ENCODE results near the gene UGGT2.
"Not testable (repeated sequence)": the region's sequence is repeated elsewhere in the genome, so short reads cannot be mapped to it uniquely, and the experiment has no call there.

The UGGT2 gene

DNA sequence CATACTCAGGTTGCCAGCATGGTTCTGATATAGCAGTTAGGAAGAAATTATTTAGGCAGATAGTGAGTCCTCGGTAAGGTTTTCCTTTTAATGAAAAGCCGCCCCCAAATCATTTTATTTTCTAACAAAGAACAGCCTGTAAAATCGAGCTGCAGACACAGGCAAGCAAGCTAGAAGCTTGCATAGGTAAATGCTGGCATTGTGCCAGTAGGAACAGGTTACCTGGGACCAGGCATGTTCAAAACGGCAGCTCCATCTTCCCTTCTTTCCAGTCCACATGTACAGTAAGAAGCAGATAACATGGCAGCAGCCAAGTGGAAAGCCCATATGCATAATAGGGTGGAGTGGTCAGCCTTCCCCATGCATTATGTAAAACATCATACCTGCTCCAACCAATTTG lies 71.1 kb downstream of the UGGT2 start:
- DNase-seq (ENCODE audit: low read depth in 2 of 2), result no peak

DNA sequence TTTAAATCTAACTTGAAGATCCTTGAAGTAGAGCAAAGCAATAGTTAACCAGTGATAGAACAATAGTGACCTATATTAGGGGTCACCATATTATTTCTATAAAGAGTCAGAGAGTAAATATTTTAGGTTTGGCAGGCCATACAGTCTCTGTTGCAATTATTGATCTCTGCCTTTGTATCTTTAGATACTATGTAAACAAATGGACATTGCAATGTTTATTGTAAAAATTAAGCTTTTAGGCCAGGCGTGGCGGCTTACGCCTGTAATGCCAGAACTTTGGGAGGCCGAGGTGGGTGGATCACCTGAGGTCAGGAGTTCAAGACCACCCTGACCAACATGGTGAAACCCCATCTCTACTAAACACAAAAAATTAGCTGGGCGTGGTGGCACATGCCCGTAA lies 80.5 kb downstream of the UGGT2 start:
- DNase-seq (ENCODE audit: low read depth in 2 of 2), result not testable (repeated sequence)

DNA sequence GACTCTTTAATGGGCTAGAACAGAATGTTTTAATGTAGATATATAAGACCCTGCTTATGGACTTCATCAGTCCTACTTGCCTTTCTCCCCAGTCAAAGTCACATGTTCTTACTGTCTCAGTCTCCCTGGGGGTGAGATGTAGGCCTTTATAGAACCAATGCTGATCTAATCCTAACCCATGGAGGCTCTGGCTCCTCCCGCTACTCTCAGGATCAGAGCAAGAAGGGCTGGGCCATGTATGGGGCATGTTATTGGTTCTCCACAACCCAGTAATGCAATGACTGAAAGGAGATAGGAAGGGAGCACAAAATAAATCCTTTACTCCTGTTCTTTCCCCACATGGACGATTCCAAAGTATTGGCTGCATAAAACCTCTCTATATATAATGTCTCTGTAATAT lies 82.3 kb downstream of the UGGT2 start:
- DNase-seq (ENCODE audit: low read depth in 2 of 2), result no peak

DNA sequence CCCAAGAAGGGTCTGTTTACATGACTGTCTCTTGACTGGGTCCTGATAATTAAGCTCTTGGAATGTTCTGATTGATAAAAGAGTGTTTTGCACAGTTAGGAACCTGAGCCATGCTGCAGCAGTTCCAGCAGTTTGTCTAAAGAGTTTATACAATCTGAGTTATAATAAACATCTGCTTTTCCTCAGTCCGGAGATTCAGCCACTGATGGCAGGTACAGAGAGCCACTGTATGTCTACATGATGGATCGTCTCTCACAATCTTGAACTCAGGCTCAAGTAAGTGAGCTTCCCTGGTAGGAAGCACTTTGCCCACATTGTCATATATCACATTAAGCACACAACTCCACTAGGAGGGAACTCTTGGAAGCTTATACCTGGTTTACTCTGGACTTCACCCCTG lies 84.3 kb downstream of the UGGT2 start:
- no peak for DNase-seq (ENCODE audit: low read depth in 2 of 2)

DNA sequence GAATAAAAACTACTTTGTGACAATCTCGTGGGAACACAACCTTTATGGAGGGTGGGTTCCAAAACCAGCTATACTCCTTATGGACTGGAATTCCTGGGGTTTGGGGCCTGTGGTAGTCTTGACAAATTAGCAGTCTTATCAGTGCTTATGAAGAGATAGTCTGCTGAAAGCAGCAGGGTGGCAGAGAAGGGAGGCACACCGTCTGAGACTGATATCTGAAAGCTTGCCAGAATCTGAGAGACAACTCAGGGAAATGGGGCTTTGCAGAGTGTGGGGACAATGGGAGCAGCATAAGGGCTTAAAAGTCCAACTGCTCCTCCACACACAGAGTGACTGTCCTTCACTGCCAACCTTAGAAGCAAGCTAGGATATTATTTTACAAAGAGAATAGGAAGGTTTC lies 95.9 kb downstream of the UGGT2 start:
- no peak for DNase-seq (ENCODE audit: low read depth in 2 of 2)

DNA sequence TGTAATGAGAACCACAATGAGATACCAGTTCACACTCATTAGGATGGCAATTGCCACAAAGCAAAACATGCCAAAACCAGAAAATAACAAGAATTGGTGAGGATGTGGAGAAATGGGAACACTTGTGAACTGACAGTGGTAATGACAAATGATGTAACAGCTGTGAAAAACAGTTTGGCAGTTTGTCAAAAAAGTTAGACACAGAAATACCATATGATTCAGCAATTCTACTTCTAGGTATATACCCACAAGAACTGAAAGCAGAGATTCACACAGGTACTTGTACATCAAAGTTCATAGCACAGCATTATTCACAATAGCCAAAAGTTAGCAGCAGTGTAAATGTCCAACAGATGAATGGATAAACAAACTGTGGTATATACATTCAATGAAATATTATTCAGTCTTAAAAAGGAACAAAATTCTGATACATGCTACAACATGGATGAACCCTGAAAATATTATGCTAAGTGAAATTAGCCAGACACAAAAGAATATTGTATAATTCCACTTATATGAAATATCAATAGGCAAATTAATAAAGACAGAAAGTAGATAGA lies 96.5 kb downstream of the UGGT2 start:
- no peak for DNase-seq (ENCODE audit: low read depth in 2 of 2)

DNA sequence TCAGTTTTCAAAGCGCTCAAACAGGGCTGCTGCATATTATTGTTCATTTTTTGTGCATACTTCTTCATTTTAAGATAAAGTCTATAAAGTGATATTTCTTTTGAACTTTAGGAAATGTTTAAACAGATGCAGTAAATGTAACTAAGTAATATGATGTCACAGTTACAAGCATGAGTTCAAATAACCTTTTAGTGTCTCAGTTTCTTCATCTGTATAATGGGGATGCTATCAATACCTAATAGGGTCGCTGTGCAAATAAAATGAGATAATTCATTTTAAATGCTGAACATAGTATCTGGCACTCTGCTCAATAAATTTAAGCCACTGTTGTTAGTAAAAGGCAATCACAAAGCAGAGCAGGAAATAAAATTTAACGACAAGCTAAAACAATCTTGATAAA lies 97.5 kb downstream of the UGGT2 start:
- no peak for DNase-seq (ENCODE audit: low read depth in 2 of 2)

DNA sequence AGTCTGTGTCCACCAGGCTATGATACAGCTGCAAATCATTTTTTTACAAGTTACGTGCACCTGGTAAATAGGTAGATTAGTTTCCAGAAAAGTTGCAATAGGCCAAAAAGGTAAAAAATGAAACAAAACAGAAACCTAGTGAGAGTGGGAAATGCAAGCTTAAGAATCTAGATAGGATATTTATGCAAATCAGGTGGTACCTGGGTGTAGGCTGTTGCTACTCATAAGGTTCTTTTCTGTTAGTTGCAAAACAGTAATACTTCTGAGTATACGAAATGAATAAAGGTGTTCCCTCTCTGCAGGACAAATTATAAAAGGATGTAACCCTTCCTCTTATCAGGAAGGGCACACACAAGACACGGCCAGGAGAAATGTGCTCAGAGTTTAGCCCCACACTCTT lies 97.9 kb downstream of the UGGT2 start:
- DNase-seq (ENCODE audit: low read depth in 2 of 2), result no peak

DNA sequence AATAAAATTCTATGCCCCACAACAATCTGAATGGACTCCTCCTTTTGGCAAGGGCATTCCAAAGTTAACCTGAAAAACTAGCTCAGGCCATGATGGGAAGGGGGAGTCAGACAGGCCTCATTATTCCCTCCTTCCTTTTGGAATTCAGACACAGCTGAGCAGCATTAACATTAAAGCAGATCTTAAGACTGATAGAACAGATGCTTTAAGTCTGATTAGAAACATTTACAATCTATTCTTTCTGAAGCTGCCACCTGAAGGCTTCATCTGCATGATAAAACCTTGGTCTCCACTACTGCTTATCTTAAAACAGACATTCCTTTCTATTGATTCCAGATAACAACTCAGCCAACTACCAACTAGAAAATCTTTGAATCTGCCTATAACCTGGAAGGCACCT lies 98.9 kb downstream of the UGGT2 start:
- no peak for DNase-seq (ENCODE audit: low read depth in 2 of 2)

DNA sequence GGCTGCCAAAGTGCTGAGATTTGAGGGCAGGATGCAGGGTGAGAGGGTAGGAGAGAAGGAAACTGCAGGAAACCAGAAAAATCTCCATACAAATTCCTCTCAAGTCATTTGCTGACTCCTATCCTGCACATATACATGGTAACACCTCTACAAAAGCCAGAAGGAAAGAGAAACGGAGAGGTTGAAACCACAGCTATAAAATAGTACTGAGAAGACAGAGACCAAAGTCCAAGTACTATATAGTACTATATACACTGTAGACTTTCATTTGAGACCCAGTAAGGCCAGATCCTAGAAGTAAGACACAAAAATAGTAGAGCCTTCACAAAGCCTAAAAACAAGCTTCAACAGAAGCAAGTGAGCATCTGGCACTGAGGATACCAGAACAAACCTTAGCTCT lies 103.1 kb downstream of the UGGT2 start:
- DNase-seq (ENCODE audit: low read depth in 2 of 2), result no peak

DNA sequence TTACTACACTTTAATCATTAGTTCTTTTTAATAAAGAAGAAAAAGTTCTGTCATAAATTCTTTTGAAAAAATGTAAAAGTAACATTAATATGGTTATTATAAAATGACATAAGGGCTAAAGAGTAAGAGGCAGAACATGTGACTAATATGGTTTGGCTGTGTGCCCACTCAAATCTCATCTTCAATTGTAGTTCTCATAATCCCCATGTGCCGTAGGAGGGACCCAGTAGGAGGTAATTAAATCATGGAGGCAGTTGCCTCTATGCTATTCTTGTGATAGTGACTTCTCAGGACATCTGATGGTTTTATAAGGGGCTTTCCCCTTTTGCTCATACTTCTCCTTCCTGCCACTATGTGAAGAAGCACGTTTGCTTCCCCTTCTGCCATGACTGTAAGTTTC lies 104.5 kb downstream of the UGGT2 start:
- peak; percentile 9 to 10 for DNase-seq (ENCODE audit: low read depth in 2 of 2)

DNA sequence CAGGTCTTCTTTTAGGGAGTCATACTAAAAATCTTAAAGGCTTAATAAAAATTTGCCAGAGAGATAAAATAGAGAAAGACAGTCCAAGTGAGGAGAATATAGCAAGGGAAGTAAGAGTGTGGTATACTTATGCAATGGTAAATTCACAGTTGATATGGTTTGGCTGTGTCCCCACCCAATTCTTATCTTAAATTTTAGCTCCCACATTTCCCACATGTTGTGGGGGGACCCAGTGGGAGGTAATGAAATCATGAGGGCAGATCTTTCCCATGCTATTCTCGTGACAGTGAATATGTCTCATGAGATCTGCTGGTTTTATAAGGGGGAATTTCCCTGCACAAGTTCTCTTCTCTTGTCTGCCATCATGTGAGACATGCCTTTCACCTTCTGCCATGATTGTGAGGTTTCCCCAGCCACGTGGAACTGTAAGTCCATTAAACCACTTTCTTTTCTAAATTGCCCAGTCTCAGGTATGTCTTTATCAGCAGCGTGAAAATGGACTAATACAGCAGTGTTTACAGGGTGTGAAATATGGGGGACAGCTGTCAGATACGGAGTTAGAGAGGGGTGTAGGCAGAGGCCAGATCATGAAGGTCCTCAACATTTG lies 115.4 kb downstream of the UGGT2 start:
- DNase-seq (ENCODE audit: low read depth in 2 of 2), result no peak

DNA sequence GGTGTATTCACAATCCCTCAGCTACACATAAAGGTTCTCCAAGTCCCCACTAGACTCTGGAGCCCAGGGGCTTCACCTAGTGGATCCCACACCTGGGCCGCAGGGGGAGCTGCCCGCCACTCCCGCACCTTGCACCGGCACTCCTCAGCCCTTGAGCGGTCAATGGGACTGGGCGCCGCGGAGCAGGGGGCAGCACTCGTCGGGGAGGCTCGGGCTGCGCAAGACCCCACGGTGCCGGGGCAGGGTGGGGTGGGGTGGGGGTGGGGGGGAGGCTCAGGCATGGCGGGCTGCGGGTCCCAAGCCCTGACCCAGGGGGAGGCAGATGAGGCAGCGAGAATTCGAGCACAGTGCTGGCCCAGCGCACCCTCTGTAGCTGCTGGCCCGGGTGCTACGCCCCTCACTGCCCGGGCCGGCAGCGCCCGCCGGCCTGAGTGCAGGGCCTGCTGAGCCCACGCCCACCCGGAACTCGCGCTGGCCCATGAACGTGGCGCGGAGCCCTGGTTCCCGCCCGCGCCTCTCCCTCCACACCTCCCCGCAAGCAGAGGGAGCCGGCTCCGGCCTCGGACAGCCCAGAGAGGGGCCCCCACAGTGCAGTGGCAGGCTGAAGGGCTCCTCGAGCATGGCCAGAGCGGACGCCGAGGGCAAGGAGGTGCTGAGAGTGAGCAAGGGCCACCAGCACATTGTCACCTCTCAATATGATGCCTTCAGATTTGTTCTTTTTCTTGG lies 121.7 kb downstream of the UGGT2 start:
- DNase-seq (ENCODE audit: low read depth in 2 of 2), result no peak

DNA sequence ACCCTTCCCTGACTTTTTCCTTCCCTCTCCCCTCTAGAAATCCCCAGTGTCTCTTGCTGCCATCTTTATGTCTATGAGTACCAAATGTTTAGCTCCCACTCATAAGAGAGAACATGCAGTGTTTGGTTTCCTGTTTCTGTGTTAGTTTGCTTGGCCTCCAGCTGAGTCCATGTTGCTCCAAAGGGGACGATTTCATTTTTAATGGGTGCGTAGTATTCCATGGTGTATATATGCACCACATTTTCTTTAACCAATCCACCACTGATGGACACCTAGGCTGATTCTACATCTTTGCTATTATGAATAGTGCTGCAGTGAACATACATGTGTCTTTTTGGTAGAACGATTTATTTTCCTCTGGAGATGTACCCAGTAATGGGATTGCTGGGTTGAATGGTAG lies 123.8 kb downstream of the UGGT2 start:
- DNase-seq (ENCODE audit: low read depth in 2 of 2), result no peak

DNA sequence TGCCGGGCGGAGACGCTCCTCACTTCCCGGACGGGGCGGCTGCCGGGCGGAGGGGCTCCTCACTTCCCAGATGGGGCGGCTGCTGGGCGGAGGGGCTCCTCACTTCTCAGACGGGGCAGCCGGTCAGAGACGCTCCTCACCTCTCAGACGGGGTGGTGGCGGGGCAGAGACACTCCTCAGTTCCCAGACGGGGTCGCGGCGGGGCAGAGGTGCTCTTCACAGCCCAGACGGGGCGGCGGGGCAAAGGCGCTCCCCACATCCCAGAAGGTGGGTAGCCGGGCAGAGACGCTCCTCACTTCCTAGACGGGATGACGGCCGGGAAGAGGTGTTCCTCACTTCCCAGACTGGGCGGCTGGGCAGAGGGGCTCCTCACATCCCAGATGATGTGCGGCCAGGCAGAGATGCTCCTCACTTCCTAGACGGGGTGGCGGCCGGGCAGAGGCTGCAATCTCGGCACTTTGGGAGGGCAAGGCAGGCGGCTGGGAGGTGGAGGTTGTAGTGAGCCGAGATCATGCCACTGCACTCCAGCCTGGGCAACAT lies 124.8 kb downstream of the UGGT2 start:
- DNase-seq (ENCODE audit: low read depth in 2 of 2), result not testable (repeated sequence)

DNA sequence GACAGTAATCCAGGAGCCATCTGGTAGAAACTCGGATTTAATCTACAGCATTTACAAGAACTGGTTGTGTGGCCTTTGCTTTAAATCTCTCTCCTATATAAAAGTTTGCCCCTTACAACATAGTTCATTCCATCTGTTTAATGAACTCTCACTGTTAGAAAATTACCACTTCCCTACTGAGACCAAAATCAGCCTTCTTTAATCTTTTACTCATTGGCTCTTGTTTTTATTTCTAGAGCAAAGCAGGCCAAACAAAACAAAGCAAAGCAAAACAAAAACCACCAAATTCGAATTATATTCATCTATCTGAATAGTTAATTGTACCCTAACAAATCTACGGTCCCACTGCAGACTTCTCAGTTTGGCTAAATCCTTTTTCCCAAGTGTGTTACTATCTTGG lies 127.0 kb downstream of the UGGT2 start:
- DNase-seq (ENCODE audit: low read depth in 2 of 2), result no peak

DNA sequence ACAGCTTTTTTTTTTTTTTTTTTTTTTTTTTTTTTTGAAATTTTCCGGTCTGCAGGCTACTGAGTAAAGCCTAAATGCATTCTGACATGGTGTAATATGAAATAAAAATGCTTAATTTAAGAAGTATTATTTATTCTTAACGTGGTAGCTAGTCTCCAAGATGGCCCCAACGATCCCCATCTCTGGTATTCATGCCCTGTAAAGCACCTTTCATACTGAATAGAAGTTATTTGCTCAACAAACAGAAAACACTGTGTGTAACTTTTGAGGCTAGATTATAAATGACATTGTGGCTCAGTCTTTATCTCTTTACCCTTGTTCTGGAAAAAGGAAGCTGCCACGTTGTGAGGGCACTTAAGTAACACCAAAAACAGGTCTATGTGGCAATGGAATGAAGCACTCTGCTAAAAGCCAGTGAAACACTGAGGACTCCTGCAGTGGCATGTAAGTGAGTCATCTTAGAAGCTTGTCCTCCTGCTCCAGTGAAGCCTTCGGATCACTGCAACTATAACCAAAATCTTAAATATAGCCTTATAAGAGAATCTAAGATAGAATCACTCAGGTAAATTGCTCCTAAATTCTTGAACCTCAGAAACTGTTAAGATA lies 128.7 kb downstream of the UGGT2 start:
- peak; percentile 33 to 36 for DNase-seq (ENCODE audit: low read depth in 2 of 2)

DNA sequence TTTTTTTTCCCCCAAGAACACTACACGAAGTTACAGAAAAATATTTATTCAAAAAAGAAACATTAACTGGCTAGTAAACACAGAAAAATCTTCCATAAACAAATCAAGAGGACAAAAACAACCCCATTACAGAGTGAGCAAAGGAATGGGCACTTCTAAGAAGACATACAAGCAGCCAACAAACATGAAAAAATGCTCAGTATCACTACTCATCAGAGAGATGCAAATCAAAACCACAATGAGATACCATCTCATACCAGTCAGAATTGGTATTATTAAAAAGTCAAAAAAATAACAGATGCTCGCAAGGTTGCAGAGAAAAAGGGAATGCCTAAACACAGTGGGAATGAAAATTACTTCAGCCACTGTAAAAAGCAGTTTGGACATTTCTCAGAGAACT lies 131.7 kb downstream of the UGGT2 start:
- no peak for DNase-seq (ENCODE audit: low read depth in 2 of 2)

DNA sequence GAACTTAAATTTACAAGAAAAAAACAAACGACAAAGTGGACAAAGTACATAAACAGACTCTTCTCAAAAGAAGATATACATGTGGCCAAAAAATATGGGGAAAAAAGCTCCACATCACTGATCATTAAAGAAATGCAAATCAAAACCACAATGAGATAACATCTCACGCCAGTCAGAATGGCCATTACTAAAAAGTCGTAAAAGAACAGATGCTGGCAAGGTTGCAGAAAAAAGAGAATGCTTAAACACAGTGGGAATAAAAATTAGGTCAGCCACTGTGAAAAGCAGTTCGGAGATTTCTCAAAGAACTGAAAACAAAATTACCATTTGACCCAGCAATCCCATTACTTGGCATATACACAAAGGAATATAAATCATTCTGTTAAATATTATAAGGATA lies 132.7 kb downstream of the UGGT2 start:
- DNase-seq (ENCODE audit: low read depth in 2 of 2), result no peak

DNA sequence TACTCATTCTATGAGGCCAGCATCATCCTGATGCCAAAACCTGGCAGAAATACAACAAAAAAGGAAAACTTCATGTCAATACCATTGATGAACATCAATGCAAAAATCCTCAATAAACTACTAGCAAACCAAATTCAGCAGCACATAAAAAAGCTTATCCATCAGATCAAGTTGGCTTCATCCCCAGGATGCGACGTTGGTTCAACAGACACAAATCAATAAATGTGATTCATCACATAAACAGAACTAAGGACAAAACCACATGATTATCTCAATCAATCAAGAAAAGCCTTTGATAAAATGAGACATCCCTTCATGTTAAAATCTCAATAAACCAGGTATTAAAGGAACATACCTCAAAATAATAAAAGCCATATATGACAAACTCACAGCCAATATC lies 134.3 kb downstream of the UGGT2 start:
- DNase-seq (ENCODE audit: low read depth in 2 of 2), result no peak

DNA sequence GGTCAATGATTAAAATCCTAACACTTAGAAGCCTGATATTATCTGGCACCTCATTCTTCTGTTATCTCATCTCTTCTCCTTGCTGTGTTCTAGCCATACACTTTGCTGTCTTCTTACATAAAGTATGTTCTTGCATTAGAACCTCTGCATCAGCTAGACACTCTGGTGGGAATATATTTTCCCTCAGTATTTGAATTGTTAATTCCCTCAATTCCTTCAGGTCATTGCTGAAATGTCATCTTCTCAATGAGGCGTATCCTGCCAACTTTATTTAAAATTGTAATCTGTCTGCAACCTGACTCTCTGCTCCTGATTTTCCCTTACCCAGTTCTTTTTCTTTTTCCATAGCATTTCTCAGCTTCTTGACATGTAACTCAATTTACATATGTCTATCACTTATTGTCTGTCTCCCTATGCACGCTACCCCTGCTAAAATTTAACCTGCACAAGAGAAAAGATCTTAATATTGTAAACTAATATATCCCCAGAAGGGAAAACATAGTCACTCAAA lies 138.2 kb downstream of the UGGT2 start:
- no peak for DNase-seq (ENCODE audit: low read depth in 2 of 2)

DNA sequence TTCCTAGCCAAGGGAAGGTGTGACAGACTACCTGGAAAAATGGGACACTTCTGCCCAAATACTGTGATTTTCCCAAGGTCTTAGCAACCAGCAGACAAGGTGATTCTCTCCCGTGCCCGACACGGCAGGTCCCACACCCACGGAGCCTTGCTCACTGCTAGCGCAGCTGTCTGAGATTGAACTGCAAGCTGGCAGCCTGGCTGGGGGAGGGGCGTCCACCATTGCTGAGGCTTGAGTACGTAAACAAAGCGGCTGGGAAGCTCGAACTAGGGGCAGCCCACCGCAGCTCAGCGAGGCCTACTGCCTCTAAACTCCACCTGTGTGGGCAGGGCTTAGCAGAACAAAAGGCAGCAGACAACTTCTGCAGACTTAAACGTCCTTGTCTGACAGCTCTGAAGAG lies 146.2 kb downstream of the UGGT2 start:
- DNase-seq (ENCODE audit: low read depth in 2 of 2), result no peak

DNA sequence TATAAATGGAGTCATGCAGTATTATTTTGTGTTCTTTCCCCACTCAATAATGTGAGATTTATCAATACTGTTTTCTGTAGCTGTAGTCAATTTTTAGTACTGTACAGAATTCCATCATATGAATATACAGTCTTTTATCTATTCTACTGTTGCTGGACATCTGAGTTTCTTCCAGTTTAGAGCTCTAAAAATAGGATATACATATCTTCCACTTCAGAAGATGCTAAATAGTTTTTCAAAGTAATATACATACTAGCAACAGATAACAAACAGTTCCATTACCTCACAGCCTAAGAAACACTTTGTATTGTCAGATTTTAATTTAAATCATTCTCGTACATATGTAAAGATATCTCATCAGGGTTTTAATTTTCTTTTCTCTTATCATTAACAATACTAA lies 149.6 kb downstream of the UGGT2 start:
- DNase-seq (ENCODE audit: low read depth in 2 of 2), result no peak
